ENCODE results near the gene TMEM161A.
A peak's percentile ranks its signal among the peaks of the same experiment; 100 is the strongest.

DNA sequence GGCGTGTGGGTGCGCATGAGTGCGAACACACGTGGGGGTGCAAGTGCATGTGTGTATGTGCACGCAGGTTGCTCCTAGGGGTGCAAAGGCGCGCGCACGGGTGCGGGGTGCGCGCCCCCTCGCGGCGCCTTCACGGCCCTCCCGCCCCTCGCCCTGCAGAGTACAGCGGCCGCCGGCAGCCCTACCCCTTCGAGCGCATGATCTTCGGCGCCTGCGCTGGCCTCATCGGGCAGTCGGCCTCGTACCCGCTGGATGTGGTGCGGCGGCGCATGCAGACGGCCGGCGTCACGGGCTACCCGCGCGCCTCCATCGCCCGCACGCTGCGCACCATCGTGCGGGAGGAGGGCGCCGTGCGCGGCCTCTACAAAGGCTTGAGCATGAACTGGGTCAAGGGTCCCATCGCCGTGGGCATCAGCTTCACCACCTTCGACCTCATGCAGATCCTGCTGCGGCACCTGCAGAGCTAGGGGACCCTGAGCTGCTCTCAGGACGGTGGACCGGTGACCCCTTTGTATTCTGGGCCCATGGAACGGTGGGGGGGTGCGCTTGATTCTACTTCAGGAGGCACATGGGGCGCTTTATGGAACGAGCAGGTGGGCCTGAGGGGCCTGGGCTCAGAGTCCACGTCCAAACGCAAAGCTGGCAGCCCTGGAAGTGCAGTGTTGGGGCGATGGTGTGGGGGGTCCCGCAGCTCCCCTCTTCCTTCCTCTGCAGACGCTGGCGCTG is 27.7 kb downstream of the TMEM161A start:
- TF ChIP-seq, protein P1, sequence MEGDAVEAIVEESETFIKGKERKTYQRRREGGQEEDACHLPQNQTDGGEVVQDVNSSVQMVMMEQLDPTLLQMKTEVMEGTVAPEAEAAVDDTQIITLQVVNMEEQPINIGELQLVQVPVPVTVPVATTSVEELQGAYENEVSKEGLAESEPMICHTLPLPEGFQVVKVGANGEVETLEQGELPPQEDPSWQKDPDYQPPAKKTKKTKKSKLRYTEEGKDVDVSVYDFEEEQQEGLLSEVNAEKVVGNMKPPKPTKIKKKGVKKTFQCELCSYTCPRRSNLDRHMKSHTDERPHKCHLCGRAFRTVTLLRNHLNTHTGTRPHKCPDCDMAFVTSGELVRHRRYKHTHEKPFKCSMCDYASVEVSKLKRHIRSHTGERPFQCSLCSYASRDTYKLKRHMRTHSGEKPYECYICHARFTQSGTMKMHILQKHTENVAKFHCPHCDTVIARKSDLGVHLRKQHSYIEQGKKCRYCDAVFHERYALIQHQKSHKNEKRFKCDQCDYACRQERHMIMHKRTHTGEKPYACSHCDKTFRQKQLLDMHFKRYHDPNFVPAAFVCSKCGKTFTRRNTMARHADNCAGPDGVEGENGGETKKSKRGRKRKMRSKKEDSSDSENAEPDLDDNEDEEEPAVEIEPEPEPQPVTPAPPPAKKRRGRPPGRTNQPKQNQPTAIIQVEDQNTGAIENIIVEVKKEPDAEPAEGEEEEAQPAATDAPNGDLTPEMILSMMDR (IDR thresholded peaks at IDR 0.05): peak in 1 of 4 experiments; percentile 51
- TF ChIP-seq POLR2A (IDR thresholded peaks at IDR 0.05): no peak

All from gastroesophageal sphincter (tissue), 3 donors.